WTC11 (cell line): ENCODE data around the gene CUEDC1. TPM values are rescaled to one million over a fixed set of nuclear protein-coding genes. Genes with fewer than 3 reads are reported as not detected.

Source experiments
- ATAC-seq: fragments of 200-7000 bp; cut with Tn5 transposase; 2 replicates; pipeline ENCODE4 v1.10.0; 2021; ENCODE audit warnings: mild to moderate bottlenecking, moderate library complexity
- CTCF ChIA-PET: fragments of 300-600 bp; sonication (Branson Sonifier 250); formaldehyde crosslinking; loops from one replicate; lab custom pipeline; 2021; ENCODE audit warnings: antibody characterized with exemption; lab: Charles Lee
- POLR2A ChIA-PET: fragments of 350-600 bp; sonication (Branson Sonifier 250); formaldehyde crosslinking; loops from one replicate; lab custom pipeline; 2021; ENCODE audit warnings: antibody characterized with exemption; lab: Charles Lee
- DNase-seq: peaks from one replicate; pipeline ENCODE4 v3.0.0; 2021; ENCODE audit warnings: low spot score
- H3K27ac Mint-ChIP-seq: 2 replicates; pipeline ENCODE4 v1.8.0; 2021; ENCODE audit warnings: mixed read lengths
- H3K27me3 Mint-ChIP-seq: 2 replicates; pipeline ENCODE4 v1.8.0; 2021; ENCODE audit warnings: low read depth, mild to moderate bottlenecking, moderate library complexity, mixed read lengths
- H3K36me3 Mint-ChIP-seq: 2 replicates; pipeline ENCODE4 v1.8.0; 2021; ENCODE audit warnings: mixed read lengths
- H3K4me1 Mint-ChIP-seq: 2 replicates; pipeline ENCODE4 v1.8.0; 2022; ENCODE audit warnings: mixed read lengths
- H3K4me3 Mint-ChIP-seq: 2 replicates; pipeline ENCODE4 v1.8.0; 2021; ENCODE audit warnings: mild to moderate bottlenecking, moderate library complexity, mixed read lengths
- H3K9me3 Mint-ChIP-seq: 2 replicates; pipeline ENCODE4 v1.8.0; 2021; ENCODE audit warnings: mixed read lengths
- AR ChIP-seq: fragments of 250-450 bp; sonication (Bioruptor Pico); IDR thresholded peaks from 2 replicates; pipeline ENCODE4 v1.9.0; 2021; ENCODE audit warnings: mild to moderate bottlenecking
- ARID4B ChIP-seq: sonication (generic); formaldehyde crosslinking; IDR thresholded peaks from 2 replicates; pipeline ENCODE4 v1.8.0; 2023; ENCODE audit warnings: missing genetic modification reagents, mild to moderate bottlenecking, borderline replicate concordance
- ATF2 ChIP-seq: sonication (generic); formaldehyde crosslinking; IDR thresholded peaks from 2 replicates; pipeline ENCODE4 v1.8.1; 2022; ENCODE audit warnings: low read depth, missing genetic modification reagents, borderline replicate concordance
- ATF6 ChIP-seq: sonication (generic); formaldehyde crosslinking; IDR thresholded peaks from 2 replicates; pipeline ENCODE4 v1.8.1; 2023; ENCODE audit warnings: mild to moderate bottlenecking, missing genetic modification reagents
- E2F4 ChIP-seq: sonication (generic); formaldehyde crosslinking; IDR thresholded peaks from 2 replicates; pipeline ENCODE4 v1.8.1; 2022; ENCODE audit warnings: low read depth, mild to moderate bottlenecking, moderate library complexity, missing genetic modification reagents, borderline replicate concordance
- ETV6 ChIP-seq: sonication (generic); formaldehyde crosslinking; IDR thresholded peaks from 2 replicates; pipeline ENCODE4 v1.8.1; 2022; ENCODE audit warnings: mild to moderate bottlenecking, missing genetic modification reagents
- NFATC4 ChIP-seq: fragments of 250-450 bp; sonication (Bioruptor Pico); IDR thresholded peaks from 2 replicates; pipeline ENCODE4 v1.9.0; 2021; ENCODE audit warnings: mild to moderate bottlenecking
- NFYB ChIP-seq: sonication (generic); formaldehyde crosslinking; conservative IDR thresholded peaks from 2 replicates; pipeline ENCODE4 v1.8.0; 2022; ENCODE audit warnings: low read depth, missing genetic modification reagents
- NR2C2 ChIP-seq: sonication (generic); formaldehyde crosslinking; IDR thresholded peaks from 2 replicates; pipeline ENCODE4 v1.8.0; 2022; ENCODE audit warnings: mild to moderate bottlenecking, missing genetic modification reagents
- SOX15 ChIP-seq: fragments of 250-450 bp; sonication (Bioruptor Pico); IDR thresholded peaks from 2 replicates; pipeline ENCODE4 v1.9.0; 2021; ENCODE audit warnings: mild to moderate bottlenecking
- TEAD1 ChIP-seq: sonication (generic); formaldehyde crosslinking; IDR thresholded peaks from 2 replicates; pipeline ENCODE4 v1.8.0; 2022; ENCODE audit warnings: mild to moderate bottlenecking, missing genetic modification reagents
- USF1 ChIP-seq: sonication (generic); formaldehyde crosslinking; IDR thresholded peaks from 2 replicates; pipeline ENCODE4 v1.8.0; 2022; ENCODE audit warnings: mild to moderate bottlenecking, missing genetic modification reagents
- USF2 ChIP-seq: sonication (generic); formaldehyde crosslinking; IDR thresholded peaks from 2 replicates; pipeline ENCODE4 v1.8.1; 2023; ENCODE audit warnings: mild to moderate bottlenecking, missing genetic modification reagents, moderate library complexity
- ZBTB21 ChIP-seq: sonication (generic); formaldehyde crosslinking; IDR thresholded peaks from 2 replicates; pipeline ENCODE4 v1.8.1; 2023; ENCODE audit warnings: mild to moderate bottlenecking, missing genetic modification reagents, borderline replicate concordance
- ZNF423 ChIP-seq: fragments of 250-450 bp; sonication (Bioruptor Pico); IDR thresholded peaks from 2 replicates; pipeline ENCODE4 v2.1.2; 2022; ENCODE audit warnings: mild to moderate bottlenecking, moderate library complexity
- total RNA-seq: library from RNA; stranded (reverse); gene quantifications from 3 replicates; pipeline ENCODE4 v1.2.3, GENCODE V29; 2021

CUEDC1 gene
- total RNA-seq, 1 experiment from 2014 or later, result 12.2 TPM

- TF ChIP-seq AR (CRISPR knock-in tag), result no peak
These were observed 14.4 kb downstream of the CUEDC1 start (continued) for GRCh38 chr17:57940653-57941329.

GRCh38 chr17:57940231-57940630 is 15.0 kb downstream of the CUEDC1 start:
- H3K36me3 Mint-ChIP-seq, result no peaks in the 10 kb centered on the region
- CTCF ChIA-PET, result interaction anchor here (0.6 to 1.6 kb wide), 13 partner anchors 9 to 157 kb away, joined by 3 to 12 read pairs (median 4); partner anchors contain the start of gene CUEDC1
- POLR2A ChIA-PET, result interaction anchor here (0.6 to 1.1 kb wide), 2 partner anchors 14 to 54 kb away, joined by 3 to 4 read pairs; no protein-coding TSS in a partner anchor
- H3K9me3 Mint-ChIP-seq, result no peaks in the 10 kb centered on the region
- no peak overlapping the region for H3K4me3 Mint-ChIP-seq
- no peak overlapping the region for H3K27ac Mint-ChIP-seq
- ATAC-seq (peak; percentile 61), DNase-seq (no peak)
- H3K27me3 Mint-ChIP-seq, result no peaks in the 10 kb centered on the region
- TF ChIP-seq NFYB (peak; percentile 55), NFATC4 (CRISPR knock-in tag) (no peak), ATF6 (CRISPR knock-in tag) (no peak), USF1 (CRISPR knock-in tag) (peak; percentile 91), USF2 (CRISPR knock-in tag) (peak; percentile 91), ETV6 (CRISPR knock-in tag) (no peak)
- H3K4me1 Mint-ChIP-seq, result peaks cover 21% of the 10 kb centered on the region

GRCh38 chr17:57939797-57940196 is 15.4 kb downstream of the CUEDC1 start:
- TF ChIP-seq ATF2, result no peak
- TF ChIP-seq TEAD1 (CRISPR knock-in tag), result no peak
- TF ChIP-seq ETV6 (CRISPR knock-in tag), result no peak
- TF ChIP-seq ARID4B, result no peak
- no peak for TF ChIP-seq E2F4 (CRISPR knock-in tag)
- TF ChIP-seq SOX15 (CRISPR knock-in tag), result no peak
- no peak for TF ChIP-seq ZBTB21 (CRISPR knock-in tag)
- no peak for TF ChIP-seq ZNF423 (CRISPR knock-in tag)
- TF ChIP-seq NR2C2 (CRISPR knock-in tag), result no peak
- Mint-ChIP-seq H3K4me1 (peaks cover 25% of the 10 kb centered on the region), H3K4me3 (no peak overlapping the region), H3K27ac (no peak overlapping the region), H3K27me3 (no peaks in the 10 kb centered on the region), H3K36me3 (no peaks in the 10 kb centered on the region), H3K9me3 (no peaks in the 10 kb centered on the region)
- no peak for DNase-seq
- no peak for ATAC-seq
- ChIA-PET POLR2A (interaction anchor here (1.1 kb wide), 1 partner anchor 14 kb away, joined by 4 read pairs; no protein-coding TSS in a partner anchor), CTCF (interaction anchor here (0.6 to 1.6 kb wide), 14 partner anchors 9 to 156 kb away, joined by 3 to 12 read pairs (median 4); partner anchors contain the start of gene CUEDC1)
